PFSK-1 (cell line): ENCODE measurements around the gene LIN7A.

ENCODE experiments used
- FOXP2 ChIP-seq: optimal IDR thresholded peaks from 2 replicates; pipeline ENCODE3; 2011; ENCODE audit warnings: borderline replicate concordance, control low read depth, inconsistent platforms; ENCODE audit not compliant: insufficient read depth; ENCODE audit errors: extremely low read length, extremely low read depth
- POLR2AphosphoS5 ChIP-seq: IDR thresholded peaks from 2 replicates; pipeline ENCODE4 v1.6.1; 2012; ENCODE audit warnings: low read depth, mild to moderate bottlenecking, control low read depth, low read length, moderate library complexity
- REST ChIP-seq, 2 experiments: IDR thresholded peaks; 2 replicates each; pipeline versions ENCODE4 v1.6.1 to v1.8.0; 2011 to 2012; ENCODE audit warnings: low read depth in 2 of 2, low read length in 2 of 2, control low read depth in 1 of 2, inconsistent platforms in 1 of 2, mild to moderate bottlenecking in 1 of 2, moderate library complexity in 1 of 2; ENCODE audit not compliant: insufficient read depth in 1 of 2
- SIN3A ChIP-seq: IDR thresholded peaks from 2 replicates; pipeline ENCODE4 v1.6.1; 2012; ENCODE audit warnings: mild to moderate bottlenecking, low read length, moderate library complexity, borderline replicate concordance; ENCODE audit not compliant: insufficient read depth
- TAF1 ChIP-seq: IDR thresholded peaks from 2 replicates; pipeline ENCODE4 v1.6.1; 2012; ENCODE audit warnings: low read length, control low read depth, borderline replicate concordance; ENCODE audit not compliant: insufficient read depth

Gene LIN7A

GRCh38 chr12:80766897-80767296, 170.8 kb downstream of the LIN7A start:
- no peak for TF ChIP-seq TAF1
- TF ChIP-seq FOXP2: no peak
- no peak for TF ChIP-seq SIN3A
- TF ChIP-seq REST (IDR thresholded peaks at IDR 0.05; ENCODE audit: insufficient read depth in 1 of 2, low read depth in 2 of 2, low read length in 2 of 2): no peak

GRCh38 chr12:80766210-80766609, 171.5 kb downstream of the LIN7A start:
- TF ChIP-seq FOXP2: no peak
- no peak for TF ChIP-seq REST (IDR thresholded peaks at IDR 0.05; ENCODE audit: insufficient read depth in 1 of 2, low read depth in 2 of 2, low read length in 2 of 2)
- no peak for TF ChIP-seq POLR2AphosphoS5
- no peak for TF ChIP-seq SIN3A
- TF ChIP-seq TAF1: no peak

- no peak for TF ChIP-seq SIN3A
- TF ChIP-seq POLR2AphosphoS5: no peak
- no peak for TF ChIP-seq FOXP2
- TF ChIP-seq REST (IDR thresholded peaks at IDR 0.05; ENCODE audit: insufficient read depth in 1 of 2, low read depth in 2 of 2, low read length in 2 of 2): no peak
- TF ChIP-seq TAF1: no peak
Measured at GRCh38 chr12:80763874-80764273, 173.9 kb downstream of the LIN7A start.

GRCh38 chr12:80761838-80762237, 175.9 kb downstream of the LIN7A start:
- TF ChIP-seq FOXP2 (no peak), REST (IDR thresholded peaks at IDR 0.05; ENCODE audit: insufficient read depth in 1 of 2, low read depth in 2 of 2, low read length in 2 of 2) (no peak), SIN3A (no peak)

GRCh38 chr12:80756875-80757274, 180.9 kb downstream of the LIN7A start:
- TF ChIP-seq FOXP2 (no peak), SIN3A (no peak), POLR2AphosphoS5 (no peak), TAF1 (no peak), REST (IDR thresholded peaks at IDR 0.05; ENCODE audit: insufficient read depth in 1 of 2, low read depth in 2 of 2, low read length in 2 of 2) (no peak)
